Kidney (tissue), 14 donors: ENCODE data around the gene TSEN2. TPM values are rescaled to one million over a fixed set of nuclear protein-coding genes. Genes with fewer than 3 reads are reported as not detected.
"Not testable (repeated sequence)": the region's sequence is repeated elsewhere in the genome, so short reads cannot be mapped to it uniquely, and the experiment has no call there.

ENCODE experiments used
- DNase-seq, 5 donors: peaks; one replicate each; pipeline ENCODE4 v3.0.0-alpha.2; 2013 to 2020
- FAIRE-seq: peaks from 2 replicates; lab custom pipeline; 2012; peaks lifted over from hg19 to GRCh38; lab: Jason Lieb, UNC
- H3K27ac ChIP-seq, 2 donors: one replicate each; pipeline ENCODE4 v1.7.0; 2013; ENCODE audit warnings: low read depth in 2 of 2, low read length in 2 of 2, inconsistent platforms in 1 of 2
- H3K27me3 ChIP-seq: one replicate; pipeline ENCODE4 v1.7.1; 2013; ENCODE audit warnings: low read length, inconsistent platforms; ENCODE audit not compliant: control insufficient read depth, insufficient read depth
- H3K36me3 ChIP-seq, 3 donors: one replicate each; pipeline versions ENCODE4 v1.7.0 to v1.7.1; 2013; ENCODE audit warnings: low read length in 3 of 3, control low read depth in 1 of 3, inconsistent platforms in 1 of 3; ENCODE audit not compliant: insufficient read depth in 3 of 3, control insufficient read depth in 2 of 3
- H3K4me1 ChIP-seq, 3 donors: one replicate each; pipeline versions ENCODE4 v1.7.0 to v1.7.1; 2013; ENCODE audit warnings: low read length in 3 of 3, inconsistent platforms in 1 of 3, low read depth in 1 of 3; ENCODE audit not compliant: control insufficient read depth in 2 of 3, insufficient read depth in 2 of 3
- H3K4me3 ChIP-seq, 3 donors: one replicate each; pipeline versions ENCODE4 v1.7.0 to v1.8.1; 2013; ENCODE audit warnings: low read length in 3 of 3, control low read depth in 1 of 3, inconsistent platforms in 1 of 3
- H3K9ac ChIP-seq, 3 donors: one replicate each; pipeline versions ENCODE4 v1.7.0 to v1.7.1; 2013; ENCODE audit warnings: low read length in 3 of 3, control low read depth in 1 of 3, inconsistent platforms in 1 of 3
- H3K9me3 ChIP-seq, 3 donors: one replicate each; pipeline versions ENCODE4 v1.7.0 to v1.7.1; 2013; ENCODE audit warnings: low read length in 3 of 3, control low read depth in 1 of 3, inconsistent platforms in 1 of 3; ENCODE audit not compliant: control insufficient read depth in 2 of 3, insufficient read depth in 1 of 3
- CTCF ChIP-seq: IDR thresholded peaks from 3 replicates; pipeline ENCODE4 v1.5.1; 2012; ENCODE audit warnings: mild to moderate bottlenecking, moderate library complexity, borderline replicate concordance; ENCODE audit not compliant: insufficient read depth; ENCODE audit errors: extremely low read depth
- intact Hi-C: fragments of 100-400 bp; cut with DNase I; formaldehyde crosslinking; loops from one replicate; pipeline ENCODE4 v1.11.1; 2022
- polyA plus RNA-seq: library from polyadenylated mRNA; stranded (reverse); fragments of 350-450 nt; fragmentation: Illumina TruSeq; extraction: RNeasy Lipid Tissue Mini Kit (QIAGEN cat#74804); gene quantifications from one replicate; pipeline ENCODE4 v1.2.3, GENCODE V29; 2014; ENCODE audit warnings: low read depth, low replicate concordance; ENCODE audit not compliant: insufficient read depth
- total RNA-seq: library from RNA; stranded (reverse); fragmentation: NEBNext Ultra II Directional; extraction: Animal tissue kit (Norgen Biotek cat#: 25700); gene quantifications from one replicate; pipeline ENCODE4 v1.2.1, GENCODE V29; 2021
- donor health status: control.
- donor health status: control.
- donor health status: control.
- donor health status: control.
- donor health status: control.
- donor health status: DM: yes; HTN: yes; CAD: no.
- donor health status: Normal renal cell carcinoma (clear cell type).

TSEN2 gene
- total and polyA plus RNA-seq, 2 donors from 2014 or later = 10.3 to 20.7 TPM

DNA sequence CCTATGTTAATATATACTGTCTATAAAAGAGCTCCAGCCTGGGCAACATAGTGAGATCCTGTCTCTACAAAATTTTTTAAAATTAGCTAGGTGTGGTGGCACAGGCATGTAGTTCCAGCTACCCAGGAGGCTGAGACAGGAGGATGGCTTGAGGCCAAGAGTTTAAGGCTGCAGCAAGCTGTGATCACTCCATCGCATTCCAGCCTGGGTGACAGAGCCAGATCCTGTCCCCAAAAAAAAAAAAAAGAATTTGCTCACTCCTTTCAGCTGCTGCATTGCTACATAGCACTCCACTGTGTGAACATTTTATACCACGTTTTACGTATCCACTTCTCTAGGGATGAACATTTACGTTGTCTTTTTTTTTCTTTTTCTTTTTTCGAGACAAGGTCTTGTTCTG, 6.0 kb upstream of the TSEN2 start:
- Histone ChIP-seq H3K4me3 (no peak overlapping the region), H3K9me3 (no peaks in the 10 kb centered on the region), H3K27ac (no peak overlapping the region), H3K9ac (no peak overlapping the region), H3K27me3 (no peaks in the 10 kb centered on the region), H3K36me3 (no peaks in the 10 kb centered on the region), H3K4me1 (peaks cover under 1 to 1% (median under 1%) of the 10 kb centered on the region in 3 donors)
- intact Hi-C loops = loop anchor here (5.0 kb wide), 1 partner anchor 336 kb away; no protein-coding TSS in a partner anchor
- FAIRE-seq (no peak), DNase-seq (no peak)
- TF ChIP-seq CTCF = no peak

- intact Hi-C loops = loop anchor here (5.0 kb wide), 1 partner anchor 337 kb away; no protein-coding TSS in a partner anchor
- H3K27ac ChIP-seq, H3K9me3 ChIP-seq, DNase-seq, H3K4me3 ChIP-seq, FAIRE-seq, H3K4me1 ChIP-seq, H3K36me3 ChIP-seq, H3K9ac ChIP-seq, H3K27me3 ChIP-seq: not testable (repeated sequence)
These were observed 5.1 kb upstream of the TSEN2 start for GRCh38 chr3:12479198-12479597.

GRCh38 chr3:12479919-12480427, 4.3 kb upstream of the TSEN2 start:
- DNase-seq = peak in 3 of 5 donors; percentile 61 to 71 (median 63)
- H3K27me3 ChIP-seq = no peaks in the 10 kb centered on the region
- intact Hi-C loops = loop anchor here (5.0 kb wide), 1 partner anchor 338 kb away; no protein-coding TSS in a partner anchor
- no peaks in the 10 kb centered on the region for H3K36me3 ChIP-seq
- peak overlapping the region in 1 of 3 donors; percentile 2 for H3K9ac ChIP-seq
- no peaks in the 10 kb centered on the region for H3K9me3 ChIP-seq
- peak; percentile 85 for TF ChIP-seq CTCF
- H3K27ac ChIP-seq = no peak overlapping the region
- FAIRE-seq = peak; percentile 27
- no peak overlapping the region for H3K4me3 ChIP-seq
- H3K4me1 ChIP-seq = peaks cover 6 to 9% (median 7%) of the 10 kb centered on the region in 3 donors

DNA sequence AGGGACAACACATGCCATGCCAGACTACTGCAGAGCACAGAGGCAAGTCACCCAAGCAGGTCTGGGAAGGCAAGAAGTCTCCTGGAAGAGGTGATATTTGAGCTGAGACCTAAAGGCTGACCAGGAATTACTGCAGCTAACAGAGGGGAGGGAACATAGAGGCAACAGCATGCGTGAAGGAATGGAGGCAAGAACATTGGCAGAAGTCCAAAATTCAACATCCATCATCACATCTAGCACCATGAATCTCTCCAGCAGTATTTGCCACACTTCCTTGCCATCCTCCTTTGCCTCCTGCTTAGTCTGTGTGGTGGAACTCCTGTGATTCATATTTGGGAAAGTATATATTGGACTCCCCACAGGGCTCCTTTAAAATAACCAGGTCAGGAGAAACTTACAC, 870 bp upstream of the TSEN2 start:
- Histone ChIP-seq H3K36me3 (no peaks in the 10 kb centered on the region), H3K9ac (peak overlapping the region in 1 of 3 donors; percentile 61), H3K27me3 (no peaks in the 10 kb centered on the region), H3K9me3 (no peaks in the 10 kb centered on the region), H3K27ac (no peak overlapping the region), H3K4me1 (peaks cover 6 to 11% (median 10%) of the 10 kb centered on the region in 3 donors), H3K4me3 (peak overlapping the region; percentile 45 to 91 (median 74))
- DNase-seq = peak in 2 of 5 donors; percentile 58 to 60
- intact Hi-C loops = no loop called here
- TF ChIP-seq CTCF = no peak
- no peak for FAIRE-seq
